ENCODE results near the gene CDK18. TPM values are rescaled to one million over a fixed set of nuclear protein-coding genes. Genes with fewer than 3 reads are reported as not detected.
A peak's percentile ranks its signal among the peaks of the same experiment; 100 is the strongest.
"Not testable (repeated sequence)": the region's sequence is repeated elsewhere in the genome, so short reads cannot be mapped to it uniquely, and the experiment has no call there.

Gene CDK18
- total RNA-seq, 1 donor, result 2.2 TPM

DNA sequence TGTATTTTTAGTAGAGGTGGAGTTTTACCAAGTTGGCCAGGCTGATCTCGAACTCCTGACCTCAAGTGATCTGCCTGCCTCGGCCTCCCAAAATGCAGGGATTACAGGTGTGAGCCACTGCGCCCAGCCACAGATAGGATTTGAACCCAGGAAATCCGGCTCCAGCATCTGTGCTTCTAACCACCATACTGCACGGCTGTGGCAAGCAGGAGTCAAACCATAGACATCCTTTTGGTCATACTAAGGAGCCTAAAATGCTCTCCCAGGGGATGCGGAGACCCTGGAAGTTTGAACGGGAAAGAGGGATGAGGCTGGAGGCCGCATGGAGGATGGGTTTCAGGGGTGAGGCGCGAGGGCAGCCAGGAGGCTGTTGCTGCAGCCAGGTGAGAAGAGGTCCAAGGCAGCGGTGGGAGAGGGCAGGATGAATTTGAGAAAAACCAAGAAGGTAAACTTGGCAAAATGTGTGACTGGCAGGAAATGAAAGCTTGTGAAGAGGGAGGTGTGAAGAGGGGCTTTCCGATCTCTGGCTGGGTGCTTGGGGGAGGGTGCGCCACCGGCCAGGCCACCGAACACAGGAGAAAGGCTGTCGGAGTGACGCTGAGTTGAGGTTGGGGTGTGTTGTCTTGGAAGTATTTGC, 24.0 kb upstream of the CDK18 start:
- TF ChIP-seq, protein P1, sequence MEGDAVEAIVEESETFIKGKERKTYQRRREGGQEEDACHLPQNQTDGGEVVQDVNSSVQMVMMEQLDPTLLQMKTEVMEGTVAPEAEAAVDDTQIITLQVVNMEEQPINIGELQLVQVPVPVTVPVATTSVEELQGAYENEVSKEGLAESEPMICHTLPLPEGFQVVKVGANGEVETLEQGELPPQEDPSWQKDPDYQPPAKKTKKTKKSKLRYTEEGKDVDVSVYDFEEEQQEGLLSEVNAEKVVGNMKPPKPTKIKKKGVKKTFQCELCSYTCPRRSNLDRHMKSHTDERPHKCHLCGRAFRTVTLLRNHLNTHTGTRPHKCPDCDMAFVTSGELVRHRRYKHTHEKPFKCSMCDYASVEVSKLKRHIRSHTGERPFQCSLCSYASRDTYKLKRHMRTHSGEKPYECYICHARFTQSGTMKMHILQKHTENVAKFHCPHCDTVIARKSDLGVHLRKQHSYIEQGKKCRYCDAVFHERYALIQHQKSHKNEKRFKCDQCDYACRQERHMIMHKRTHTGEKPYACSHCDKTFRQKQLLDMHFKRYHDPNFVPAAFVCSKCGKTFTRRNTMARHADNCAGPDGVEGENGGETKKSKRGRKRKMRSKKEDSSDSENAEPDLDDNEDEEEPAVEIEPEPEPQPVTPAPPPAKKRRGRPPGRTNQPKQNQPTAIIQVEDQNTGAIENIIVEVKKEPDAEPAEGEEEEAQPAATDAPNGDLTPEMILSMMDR (IDR thresholded peaks at IDR 0.05; ENCODE audit: insufficient read depth, low read depth, low read length), result no peak
- DNase-seq (ENCODE audit: low read depth), result no peak

DNA sequence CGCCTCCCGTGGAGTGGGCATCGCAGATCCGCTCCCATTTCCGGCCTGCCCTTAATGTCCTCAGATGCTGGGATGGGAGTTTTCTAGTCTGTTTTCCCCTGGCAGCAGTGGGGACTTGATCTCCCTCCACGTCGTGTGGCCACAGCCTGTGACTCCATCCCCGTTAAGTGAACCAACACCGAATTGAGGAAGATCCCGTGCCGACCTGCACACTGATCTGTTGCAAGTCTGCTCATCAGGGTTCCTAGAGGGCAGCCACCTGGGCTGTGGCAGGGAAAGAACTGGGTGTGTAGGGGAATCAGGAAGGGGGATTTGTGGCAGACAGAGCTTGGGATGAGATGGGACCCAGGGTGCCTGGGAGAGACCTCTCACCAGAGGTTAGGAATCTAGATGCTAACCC, 23.3 kb upstream of the CDK18 start:
- TF ChIP-seq, protein P1 (IDR thresholded peaks at IDR 0.05; ENCODE audit: insufficient read depth, low read depth, low read length), result no peak
- no peak overlapping the region for H3K4me3 ChIP-seq (ENCODE audit: low read depth, low read length)
- DNase-seq (ENCODE audit: low read depth), result no peak

More for the DNA sequence above, 24.0 kb upstream of the CDK18 start:
- no peak overlapping the region for H3K4me3 ChIP-seq (ENCODE audit: low read depth, low read length)

DNA sequence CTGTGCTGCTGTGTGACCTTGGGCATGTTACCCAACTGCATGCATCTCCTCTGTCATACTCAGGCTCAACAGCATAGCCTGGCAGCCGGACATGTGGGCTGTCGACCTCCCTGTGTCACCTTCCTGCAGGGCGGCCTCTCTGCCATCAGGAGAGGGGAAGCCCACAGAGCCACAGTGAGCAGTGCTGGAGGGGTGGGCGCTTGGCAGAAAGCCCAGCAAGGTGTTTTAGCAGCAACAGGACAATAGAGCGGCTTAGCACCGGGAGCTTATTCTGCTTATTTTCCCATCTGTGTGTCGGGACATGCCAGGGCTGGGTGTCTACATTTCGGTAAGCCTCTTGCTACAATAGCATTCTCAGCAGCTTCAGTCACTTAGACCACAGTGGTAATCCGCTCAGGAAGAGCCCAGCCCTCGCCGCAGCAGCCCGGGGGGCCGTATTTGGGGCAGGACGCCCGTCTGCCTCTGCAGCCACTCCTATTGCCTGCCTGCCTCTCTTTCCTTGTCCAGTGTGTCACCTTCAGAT, 22.8 kb upstream of the CDK18 start:
- no peak for DNase-seq (ENCODE audit: low read depth)
- no peak overlapping the region for H3K4me3 ChIP-seq (ENCODE audit: low read depth, low read length)
- TF ChIP-seq, protein P1 (IDR thresholded peaks at IDR 0.05; ENCODE audit: insufficient read depth, low read depth, low read length), result no peak

DNA sequence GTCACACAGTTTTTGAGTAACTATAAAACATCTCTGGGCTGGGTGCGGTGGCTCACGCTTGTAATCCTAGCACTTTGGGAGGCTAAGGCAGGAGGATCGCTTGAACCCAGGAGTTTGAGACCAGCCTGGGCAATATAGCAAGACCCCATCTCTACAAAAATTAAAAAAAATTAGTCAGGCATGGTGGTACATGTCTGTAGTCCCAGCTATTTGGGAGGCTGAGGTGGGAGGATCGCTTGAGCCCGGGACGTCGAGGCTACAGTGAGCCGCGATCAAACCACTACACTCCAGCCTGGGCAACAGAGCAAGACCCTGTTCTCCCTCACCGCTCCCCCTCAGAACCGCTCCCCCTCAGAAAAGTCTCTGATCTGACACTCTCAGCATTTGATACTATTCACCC, 21.9 kb upstream of the CDK18 start:
- not testable (repeated sequence) for H3K4me3 ChIP-seq (ENCODE audit: low read depth, low read length); DNase-seq (ENCODE audit: low read depth)

DNA sequence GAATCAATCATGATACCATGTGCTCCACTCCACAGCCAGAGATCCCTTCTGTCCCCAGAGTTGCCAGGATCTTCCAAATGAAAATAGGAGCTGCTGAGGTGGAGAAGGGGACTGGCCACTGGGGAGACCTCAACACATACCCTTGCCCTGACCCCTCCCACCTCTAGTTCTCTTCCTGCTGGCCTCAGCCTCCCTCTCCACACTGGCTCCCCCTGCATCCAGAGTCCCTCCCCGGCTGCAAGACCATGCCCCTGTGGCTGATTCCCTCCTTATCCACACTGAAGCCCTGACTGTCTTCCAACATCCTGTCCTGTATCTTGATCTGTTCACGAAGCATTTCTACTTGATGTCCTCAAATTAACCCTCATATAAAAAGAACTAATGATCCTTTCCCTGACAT, 21.1 kb upstream of the CDK18 start:
- DNase-seq (ENCODE audit: low read depth), result no peak
- TF ChIP-seq, protein P1 (IDR thresholded peaks at IDR 0.05; ENCODE audit: insufficient read depth, low read depth, low read length), result no peak
- H3K4me3 ChIP-seq (ENCODE audit: low read depth, low read length), result no peak overlapping the region

DNA sequence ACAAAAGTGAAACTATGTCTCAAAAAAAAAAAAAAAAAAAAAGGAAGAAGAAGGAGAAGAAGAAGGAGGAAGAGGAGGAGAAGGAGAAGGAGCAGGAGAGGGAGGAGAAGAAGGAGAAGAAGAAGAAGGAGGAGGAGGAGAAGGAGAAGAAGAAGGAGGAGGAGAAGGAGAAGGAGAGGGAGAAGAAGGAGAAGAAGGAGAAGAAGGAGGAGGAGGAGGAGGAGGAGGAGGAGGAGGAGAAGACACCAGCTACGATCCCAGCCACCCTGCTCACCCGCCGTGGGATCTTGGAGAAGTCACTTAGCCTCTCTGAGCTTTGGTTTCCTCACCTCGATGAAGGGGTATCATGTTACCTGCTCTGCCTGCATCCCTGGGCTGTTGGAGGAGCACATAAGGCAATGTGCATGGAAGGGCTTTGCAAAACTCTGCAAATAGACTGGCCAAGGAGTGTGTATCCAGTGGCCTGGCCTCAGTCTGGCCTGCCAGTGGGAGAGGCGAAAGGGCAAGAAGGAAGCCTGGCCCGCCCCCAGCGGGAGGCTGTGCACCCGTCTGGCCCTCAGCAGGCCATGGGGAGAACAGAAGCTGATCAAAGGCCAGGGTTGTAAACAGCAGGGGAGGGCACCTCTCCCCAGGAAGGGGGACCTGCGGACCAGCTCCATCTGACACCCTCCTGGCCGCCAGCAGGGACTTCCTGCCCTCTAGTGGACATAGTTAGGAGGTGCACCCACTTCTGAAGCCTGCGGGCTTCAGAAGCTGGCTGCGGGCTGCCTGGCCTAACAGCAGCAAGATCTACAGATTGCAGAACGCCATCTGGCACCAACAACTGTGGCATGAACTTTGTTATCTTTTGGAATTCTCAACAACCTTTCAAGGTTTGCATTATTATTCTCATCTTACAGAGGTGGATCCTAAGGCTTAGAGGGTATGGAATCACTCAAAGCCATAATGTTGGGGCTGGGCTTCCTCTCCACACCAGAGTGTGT, 19.2 kb upstream of the CDK18 start:
- TF ChIP-seq, protein P1 (IDR thresholded peaks at IDR 0.05; ENCODE audit: insufficient read depth, low read depth, low read length), result peak; percentile 97
- peak; percentile 66 for DNase-seq (ENCODE audit: low read depth)
- no peak overlapping the region for H3K4me3 ChIP-seq (ENCODE audit: low read depth, low read length)

DNA sequence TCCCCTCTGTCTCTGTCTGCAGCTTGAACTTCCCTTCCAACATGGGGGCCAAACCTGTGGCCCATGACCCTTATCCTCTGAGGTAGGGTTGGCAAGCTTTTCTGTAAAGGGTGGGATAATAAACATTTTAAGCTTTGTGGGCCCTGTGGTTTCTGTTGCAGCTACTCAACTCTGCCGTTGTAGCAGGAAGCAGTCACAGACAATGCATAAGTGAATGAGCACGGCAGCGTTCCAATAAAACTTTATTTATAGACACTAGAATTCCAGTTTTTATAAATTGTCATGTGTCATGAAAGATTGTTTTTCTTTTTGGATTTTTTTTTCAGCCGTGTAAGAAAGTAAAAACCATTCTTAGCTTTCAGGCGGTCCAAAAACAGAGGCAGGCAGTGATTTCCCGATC, 18.2 kb upstream of the CDK18 start:
- no peak overlapping the region for H3K4me3 ChIP-seq (ENCODE audit: low read depth, low read length)
- DNase-seq (ENCODE audit: low read depth), result no peak
- TF ChIP-seq, protein P1 (IDR thresholded peaks at IDR 0.05; ENCODE audit: insufficient read depth, low read depth, low read length), result no peak

Measured in fibroblast of villous mesenchyme (primary cell).